ENCODE results near the gene CARM1.

Gene CARM1

DNA sequence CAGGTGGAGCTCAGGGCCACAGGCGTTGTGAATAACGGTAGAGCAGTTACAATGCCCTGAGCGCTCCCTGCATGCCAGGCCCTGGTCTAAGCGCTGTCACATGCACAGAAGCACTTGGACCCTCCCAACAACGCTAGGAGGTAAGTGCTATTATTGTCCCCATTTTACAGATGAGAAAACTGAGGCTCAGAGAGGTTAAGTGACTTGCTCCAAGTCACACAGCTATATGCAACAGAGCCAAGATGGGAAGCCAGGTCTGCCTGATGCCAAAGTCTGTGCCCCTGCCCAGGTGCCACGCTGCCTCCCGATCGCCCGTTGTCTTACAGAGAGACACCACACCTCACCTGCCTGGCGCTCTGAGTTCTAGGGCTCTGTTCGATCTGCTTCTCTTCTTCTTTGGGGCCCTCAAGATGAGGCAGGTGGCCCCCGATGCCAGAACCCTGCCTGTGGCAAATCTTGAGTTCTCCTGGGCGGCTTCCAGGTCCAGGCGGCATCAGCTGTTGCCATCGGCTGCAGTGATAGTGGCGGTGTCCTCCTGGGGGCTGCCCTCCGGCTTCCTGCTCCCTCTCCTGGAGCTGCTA, 37.1 kb downstream of the CARM1 start:
- Histone ChIP-seq H3K36me3 (ENCODE audit: low read length) (no peaks in the 10 kb centered on the region), H3K79me2 (ENCODE audit: insufficient read depth, low read length) (peaks cover under 1% of the 10 kb centered on the region; the same call in 1 of the 2 replicates), H3K4me2 (ENCODE audit: low read depth, low read length, poor library complexity, severe bottlenecking) (no peak overlapping the region), H4K20me1 (ENCODE audit: low read depth, low read length) (no peaks in the 10 kb centered on the region), H3K27ac (ENCODE audit: low read depth, low read length) (no peak overlapping the region), H2AFZ (ENCODE audit: low read depth, low read length, severe bottlenecking) (no peak overlapping the region), H3K4me3 (ENCODE audit: insufficient read depth, low read length, poor library complexity, severe bottlenecking) (no peak overlapping the region), H3F3A (ENCODE audit: insufficient read depth) (no peaks in the 10 kb centered on the region), H3K9me3 (ENCODE audit: insufficient read depth, low read length) (no peaks in the 10 kb centered on the region), H3K9me2 (replicated peaks; ENCODE audit: insufficient read depth, low read length) (no peaks in the 10 kb centered on the region), H3K9ac (ENCODE audit: low read length) (no peak overlapping the region), H3K27me3 (ENCODE audit: low read length) (no peaks in the 10 kb centered on the region)
- no peak for TF ChIP-seq EZH2phosphoT487 (conservative IDR thresholded peaks at IDR 0.05; ENCODE audit: low read length)
- TF ChIP-seq, protein P1, sequence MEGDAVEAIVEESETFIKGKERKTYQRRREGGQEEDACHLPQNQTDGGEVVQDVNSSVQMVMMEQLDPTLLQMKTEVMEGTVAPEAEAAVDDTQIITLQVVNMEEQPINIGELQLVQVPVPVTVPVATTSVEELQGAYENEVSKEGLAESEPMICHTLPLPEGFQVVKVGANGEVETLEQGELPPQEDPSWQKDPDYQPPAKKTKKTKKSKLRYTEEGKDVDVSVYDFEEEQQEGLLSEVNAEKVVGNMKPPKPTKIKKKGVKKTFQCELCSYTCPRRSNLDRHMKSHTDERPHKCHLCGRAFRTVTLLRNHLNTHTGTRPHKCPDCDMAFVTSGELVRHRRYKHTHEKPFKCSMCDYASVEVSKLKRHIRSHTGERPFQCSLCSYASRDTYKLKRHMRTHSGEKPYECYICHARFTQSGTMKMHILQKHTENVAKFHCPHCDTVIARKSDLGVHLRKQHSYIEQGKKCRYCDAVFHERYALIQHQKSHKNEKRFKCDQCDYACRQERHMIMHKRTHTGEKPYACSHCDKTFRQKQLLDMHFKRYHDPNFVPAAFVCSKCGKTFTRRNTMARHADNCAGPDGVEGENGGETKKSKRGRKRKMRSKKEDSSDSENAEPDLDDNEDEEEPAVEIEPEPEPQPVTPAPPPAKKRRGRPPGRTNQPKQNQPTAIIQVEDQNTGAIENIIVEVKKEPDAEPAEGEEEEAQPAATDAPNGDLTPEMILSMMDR (IDR thresholded peaks at IDR 0.05; ENCODE audit: insufficient read depth, low read length, poor library complexity, severe bottlenecking), result no peak

DNA sequence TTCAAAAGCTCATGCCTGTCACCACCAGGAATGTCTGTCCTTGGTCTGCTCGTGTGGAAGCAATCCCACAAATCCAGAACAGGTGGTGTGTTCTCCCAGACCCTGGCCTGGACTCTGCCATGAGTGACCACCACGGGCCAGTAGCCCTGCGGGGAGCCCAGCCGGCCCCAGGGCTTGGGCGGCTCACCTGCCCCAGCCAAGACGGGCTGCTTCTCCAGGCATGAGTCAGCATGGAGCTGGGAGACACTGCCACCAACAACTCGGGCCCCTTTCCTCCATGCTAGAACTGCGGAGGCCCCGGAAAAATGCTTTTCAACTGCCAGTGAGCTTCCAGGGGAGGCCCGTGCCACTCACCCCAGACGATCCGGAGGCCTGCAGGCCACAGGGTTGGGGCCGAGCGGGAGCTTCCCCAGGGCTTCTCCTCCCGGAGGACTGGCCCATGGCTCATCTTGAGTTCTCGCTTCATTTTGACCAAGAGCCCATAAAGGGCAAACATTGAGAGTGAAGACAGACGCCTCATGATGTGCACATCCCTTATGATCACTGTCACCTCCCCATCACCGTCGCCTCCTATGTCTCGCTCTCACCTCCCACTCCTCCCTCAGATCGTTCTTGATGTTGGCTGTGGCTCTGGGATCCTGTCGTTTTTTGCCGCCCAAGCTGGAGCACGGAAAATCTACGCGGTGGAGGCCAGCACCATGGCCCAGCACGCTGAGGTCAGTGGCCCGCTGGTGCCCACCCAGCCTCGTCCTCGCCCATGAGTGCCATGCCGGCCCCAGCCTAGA, 40.4 kb downstream of the CARM1 start:
- Histone ChIP-seq H3K4me2 (ENCODE audit: low read depth, low read length, poor library complexity, severe bottlenecking) (no peak overlapping the region), H3K27me3 (ENCODE audit: low read length) (no peaks in the 10 kb centered on the region), H3K79me2 (ENCODE audit: insufficient read depth, low read length) (no peaks in the 10 kb centered on the region), H3K9me2 (replicated peaks; ENCODE audit: insufficient read depth, low read length) (no peaks in the 10 kb centered on the region), H3K9ac (ENCODE audit: low read length) (no peak overlapping the region), H3F3A (ENCODE audit: insufficient read depth) (no peaks in the 10 kb centered on the region), H3K9me3 (ENCODE audit: insufficient read depth, low read length) (no peaks in the 10 kb centered on the region), H4K20me1 (ENCODE audit: low read depth, low read length) (no peaks in the 10 kb centered on the region), H3K36me3 (ENCODE audit: low read length) (no peaks in the 10 kb centered on the region), H2AFZ (ENCODE audit: low read depth, low read length, severe bottlenecking) (no peak overlapping the region), H3K27ac (ENCODE audit: low read depth, low read length) (no peak overlapping the region), H3K4me3 (ENCODE audit: insufficient read depth, low read length, poor library complexity, severe bottlenecking) (no peak overlapping the region)
- no peak for TF ChIP-seq EZH2phosphoT487 (conservative IDR thresholded peaks at IDR 0.05; ENCODE audit: low read length)
- TF ChIP-seq, protein P1 (IDR thresholded peaks at IDR 0.05; ENCODE audit: insufficient read depth, low read length, poor library complexity, severe bottlenecking), result no peak

DNA sequence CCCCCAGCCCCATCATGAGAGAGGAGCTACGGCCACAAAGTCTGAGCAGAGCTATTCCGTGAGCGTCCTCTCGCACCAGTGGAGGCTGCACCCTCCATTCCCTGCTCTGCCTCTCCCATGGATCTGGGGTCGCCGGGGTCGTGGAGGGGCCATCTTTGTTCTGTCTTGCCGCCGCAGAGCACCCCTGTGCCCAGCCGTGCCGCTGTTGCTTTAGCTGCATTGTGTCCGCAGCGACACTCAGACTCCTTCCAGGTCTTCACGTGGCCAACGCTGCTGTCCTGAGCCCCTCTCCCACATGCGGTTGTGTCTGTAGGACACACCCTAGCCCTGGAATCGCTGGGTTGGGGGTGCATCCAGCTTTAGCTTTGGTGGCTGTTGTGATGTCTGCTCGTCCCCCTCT, 41.3 kb downstream of the CARM1 start:
- Histone ChIP-seq H3K4me3 (ENCODE audit: insufficient read depth, low read length, poor library complexity, severe bottlenecking) (no peak overlapping the region), H3K79me2 (ENCODE audit: insufficient read depth, low read length) (no peaks in the 10 kb centered on the region), H3K9me3 (ENCODE audit: insufficient read depth, low read length) (no peaks in the 10 kb centered on the region), H3K27ac (ENCODE audit: low read depth, low read length) (no peak overlapping the region), H3K4me2 (ENCODE audit: low read depth, low read length, poor library complexity, severe bottlenecking) (no peak overlapping the region), H3K9me2 (replicated peaks; ENCODE audit: insufficient read depth, low read length) (no peaks in the 10 kb centered on the region), H3K9ac (ENCODE audit: low read length) (no peak overlapping the region), H3F3A (ENCODE audit: insufficient read depth) (no peaks in the 10 kb centered on the region), H2AFZ (ENCODE audit: low read depth, low read length, severe bottlenecking) (no peak overlapping the region), H3K36me3 (ENCODE audit: low read length) (no peaks in the 10 kb centered on the region), H3K27me3 (ENCODE audit: low read length) (no peaks in the 10 kb centered on the region), H4K20me1 (ENCODE audit: low read depth, low read length) (no peaks in the 10 kb centered on the region)
- no peak for TF ChIP-seq EZH2phosphoT487 (conservative IDR thresholded peaks at IDR 0.05; ENCODE audit: low read length)
- TF ChIP-seq, protein P1 (IDR thresholded peaks at IDR 0.05; ENCODE audit: insufficient read depth, low read length, poor library complexity, severe bottlenecking), result no peak

Data from SU-DHL-6 (cell line).